HG03460 (cell line): ENCODE results near the gene TINCR.

ENCODE experiments used
- ATAC-seq: cut with Tn5 transposase; IDR thresholded peaks from one replicate; pipeline ENCODE4 v1.9.1; 2021; ENCODE audit not compliant: unreplicated experiment

Gene TINCR

GRCh38 chr19:5590151-5590864, 22.6 kb upstream of the TINCR start:
- ATAC-seq, result no peak

DNA sequence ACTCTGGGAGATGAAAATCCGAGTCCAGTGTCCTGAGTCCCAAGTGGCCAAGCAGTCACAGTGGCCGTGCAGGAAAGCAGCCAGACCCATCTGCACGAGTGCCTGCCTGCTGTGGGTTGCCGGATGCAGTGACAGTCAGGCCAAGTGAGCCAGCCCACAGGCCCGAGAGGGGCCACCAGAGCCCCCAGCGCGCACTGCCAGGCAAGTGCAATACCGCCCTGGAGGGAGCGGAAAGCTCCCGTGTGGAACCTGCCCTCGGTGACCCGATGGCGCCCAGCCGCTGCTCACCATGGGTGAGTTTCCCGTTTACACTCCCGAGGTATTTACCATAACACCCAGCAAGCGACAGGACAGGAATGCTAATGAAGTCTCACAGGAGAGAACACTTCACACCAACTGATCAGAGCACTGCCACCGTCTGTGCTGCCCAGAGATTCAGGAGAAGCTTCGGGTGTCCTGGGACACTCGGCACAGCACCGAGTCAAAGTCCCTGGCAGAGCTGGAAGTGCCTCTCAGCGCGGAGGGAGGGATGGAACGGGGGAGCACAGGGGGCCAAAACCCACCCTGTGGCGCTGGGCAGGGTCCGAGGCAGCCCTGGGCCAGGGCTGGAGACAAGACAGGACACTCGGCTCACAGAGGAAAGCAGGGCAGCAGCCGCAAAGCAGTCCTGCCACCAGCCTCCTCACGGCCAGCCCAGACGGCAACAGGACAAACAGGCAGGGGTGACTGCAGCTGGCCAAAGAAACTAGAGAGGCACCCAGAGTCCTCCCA, 21.3 kb upstream of the TINCR start:
- ATAC-seq, result no peak

DNA sequence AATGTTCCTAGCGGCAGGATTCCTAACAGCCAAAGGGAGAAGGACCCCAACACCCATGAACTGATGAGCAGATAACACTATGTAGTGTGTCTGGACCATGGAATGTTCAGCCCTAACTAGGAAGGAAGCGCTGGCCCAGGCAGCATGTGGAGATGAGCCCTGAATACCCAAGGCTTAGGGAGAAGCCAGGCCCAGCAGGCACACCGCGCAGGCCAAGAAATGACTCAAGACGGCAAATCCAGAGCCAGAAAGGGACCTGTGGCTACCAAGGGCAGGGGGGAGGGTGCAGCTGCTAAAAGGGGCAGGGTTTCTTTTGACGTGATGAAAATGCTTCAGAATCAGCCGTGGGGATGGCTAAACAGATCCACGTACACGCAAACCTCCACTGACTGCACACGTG, 20.7 kb upstream of the TINCR start:
- ATAC-seq, result no peak

GRCh38 chr19:5587661-5588060, 19.9 kb upstream of the TINCR start:
- no peak for ATAC-seq

GRCh38 chr19:5587071-5587455, 19.3 kb upstream of the TINCR start:
- ATAC-seq, result no peak

DNA sequence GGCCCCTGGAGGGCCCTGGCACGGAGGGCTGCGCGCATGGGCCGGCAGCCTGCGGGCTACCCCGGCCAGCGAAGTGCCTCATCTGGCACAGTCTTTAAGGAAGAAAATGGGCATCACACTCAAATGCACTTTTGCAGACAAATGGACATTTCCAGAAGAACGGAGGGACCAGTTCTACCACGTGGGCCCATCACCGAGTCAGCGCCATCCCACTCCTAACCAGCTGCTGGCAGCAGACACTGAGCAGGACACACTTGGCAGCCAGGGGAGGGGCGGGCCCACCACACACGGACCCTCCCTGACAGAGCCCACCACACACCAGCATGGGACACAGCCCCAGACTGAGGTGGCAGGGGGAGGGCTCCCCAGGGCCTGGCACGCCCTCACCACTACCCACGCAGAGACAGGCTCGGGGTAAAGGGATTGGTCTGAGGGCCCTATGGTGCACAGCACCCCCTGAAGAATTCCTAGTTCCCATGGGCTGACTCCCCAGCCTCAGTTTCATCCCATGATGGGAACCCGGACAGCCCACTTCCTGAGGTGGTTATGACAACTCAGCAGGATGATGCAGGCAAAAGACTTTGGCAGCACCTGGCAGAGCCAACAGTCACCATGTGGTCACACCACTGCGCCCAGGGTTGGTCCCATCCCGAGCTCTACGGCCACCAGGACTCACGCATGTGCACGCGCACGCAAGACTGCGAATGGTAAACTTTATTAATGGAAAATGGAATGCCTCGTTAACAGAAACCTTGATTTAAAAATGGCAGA, 18.7 kb upstream of the TINCR start:
- no peak for ATAC-seq

- no peak for ATAC-seq
These were observed 17.9 kb upstream of the TINCR start for GRCh38 chr19:5585461-5586299.

GRCh38 chr19:5580161-5580571, 12.4 kb upstream of the TINCR start:
- no peak for ATAC-seq

DNA sequence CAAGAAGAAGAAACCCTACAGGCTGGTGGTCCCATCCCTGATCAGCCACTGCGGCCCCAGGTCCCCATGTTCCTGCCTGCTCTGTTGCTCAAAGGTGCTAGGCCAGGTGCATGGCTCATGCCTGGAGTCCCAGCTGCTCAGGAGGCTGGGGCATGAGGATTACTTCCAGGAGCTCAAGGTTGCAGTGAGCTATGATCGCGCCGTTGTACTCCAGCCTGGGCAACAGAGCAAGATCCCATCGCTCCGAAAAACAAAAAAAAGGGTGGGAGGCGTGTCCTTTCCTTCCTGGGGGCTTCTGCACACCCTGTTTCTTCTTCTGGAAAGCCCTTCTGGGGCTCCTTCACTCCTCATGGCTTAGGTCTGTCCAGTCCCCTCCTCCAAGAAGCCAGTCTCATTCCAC, 11.9 kb upstream of the TINCR start:
- ATAC-seq, result no peak

GRCh38 chr19:5579286-5579685, 11.5 kb upstream of the TINCR start:
- ATAC-seq, result no peak

DNA sequence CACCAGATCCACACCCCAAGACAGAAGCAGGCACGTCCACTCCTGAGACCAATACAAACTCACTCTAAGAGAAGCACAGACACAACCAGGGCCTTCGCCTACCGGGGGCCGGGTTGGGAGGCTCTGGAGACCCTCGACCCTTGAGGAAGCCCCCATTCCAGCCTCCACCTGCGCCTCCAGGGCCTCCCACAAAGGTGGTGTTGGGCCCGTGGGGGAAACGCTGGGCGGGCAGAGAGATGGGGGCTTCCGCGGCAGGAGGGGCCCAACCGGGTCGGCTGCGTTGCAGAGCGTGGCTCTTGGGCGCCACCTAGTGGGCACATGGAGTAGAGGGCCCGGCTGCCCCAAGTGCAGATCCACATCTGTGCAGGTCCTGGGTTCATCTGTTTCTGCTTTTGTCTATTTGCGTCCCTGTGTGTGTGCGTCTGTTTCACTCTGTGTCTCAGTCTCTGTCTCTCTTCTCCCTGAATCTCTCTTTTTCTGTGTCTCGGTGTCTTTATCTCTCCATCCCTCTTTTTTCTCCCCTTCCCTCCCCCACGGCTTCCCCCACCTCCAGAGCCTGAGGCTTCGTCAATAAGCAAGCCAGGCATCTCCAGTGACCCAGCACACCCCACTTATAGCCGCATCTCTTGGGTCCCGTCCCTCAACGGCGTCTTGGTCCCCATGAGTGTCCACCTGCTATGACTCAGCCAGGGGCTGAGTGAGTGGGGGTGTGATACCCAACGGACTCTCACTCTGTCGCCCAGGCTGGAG, 10.5 kb upstream of the TINCR start:
- no peak for ATAC-seq

DNA sequence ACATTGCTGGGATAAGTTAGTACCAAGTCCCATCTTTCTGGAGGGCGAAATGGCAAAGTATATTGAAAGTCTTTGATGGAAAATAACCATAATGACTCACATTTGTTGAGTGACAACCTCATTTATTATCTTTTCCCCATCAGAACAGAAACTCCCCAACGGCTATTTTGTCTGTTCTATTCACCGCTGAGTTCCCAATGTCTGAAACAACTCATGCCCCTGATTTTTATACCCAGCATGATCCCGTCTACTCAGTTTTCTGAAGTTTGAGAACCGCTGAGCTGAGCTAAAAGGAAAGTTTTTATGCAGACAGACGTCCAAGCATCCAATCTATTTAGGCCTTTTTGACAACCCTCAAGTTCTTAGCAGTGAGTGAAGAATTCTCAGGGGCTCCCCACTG, 7.8 kb upstream of the TINCR start:
- ATAC-seq, result no peak

DNA sequence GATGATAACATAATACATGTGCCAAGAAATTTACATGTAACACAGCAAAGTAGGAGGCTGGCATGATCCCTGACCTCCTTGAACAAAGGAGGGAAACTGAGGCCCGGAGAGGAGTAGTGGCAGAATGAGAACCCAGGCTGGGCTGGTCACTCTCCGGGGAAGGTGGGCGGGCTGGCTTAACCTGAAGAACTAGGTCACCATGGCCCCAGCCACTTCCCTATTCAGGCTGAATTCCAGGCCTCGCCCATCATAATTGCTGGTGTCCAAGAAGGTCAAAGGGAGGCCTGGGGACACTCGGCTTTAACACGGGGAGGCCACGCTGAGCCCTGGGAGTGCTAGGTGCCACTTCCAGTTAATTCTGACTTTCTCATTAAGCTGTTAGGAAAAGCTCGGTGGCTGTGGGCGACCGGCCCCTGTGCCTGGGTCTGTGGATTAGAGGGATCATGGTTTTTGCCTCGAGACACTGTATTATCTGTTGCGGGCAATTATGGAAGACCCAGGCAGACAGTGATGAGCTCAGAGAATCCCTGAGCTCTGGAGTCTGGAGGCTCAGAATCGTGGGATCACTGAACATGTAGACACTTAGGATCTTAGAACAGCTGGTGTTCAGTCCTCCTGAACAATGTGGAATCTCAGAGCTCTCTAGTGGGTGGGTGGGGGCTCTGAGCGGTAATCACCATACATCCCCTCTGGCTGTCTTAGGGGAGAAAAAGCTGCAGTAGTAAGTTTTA, 5.0 kb upstream of the TINCR start:
- no peak for ATAC-seq

DNA sequence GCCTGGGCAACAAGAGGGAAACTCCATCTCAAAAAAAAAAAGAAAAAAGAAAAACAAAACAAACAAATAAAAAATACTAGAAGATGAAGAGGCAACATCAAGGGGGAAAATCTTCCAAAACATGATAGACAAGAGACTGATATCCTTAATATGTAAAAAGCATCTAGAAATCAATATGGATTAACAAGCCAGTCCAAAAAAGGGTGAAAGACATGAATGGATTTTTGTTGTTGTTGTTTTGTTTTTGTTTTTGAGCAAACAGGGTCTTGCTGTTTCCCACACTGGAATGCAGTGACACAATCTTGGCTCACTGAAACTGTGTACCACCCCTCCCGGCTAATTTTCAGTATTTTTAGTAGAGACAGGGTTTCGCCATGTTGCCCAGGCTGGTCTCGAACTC, 4.0 kb upstream of the TINCR start:
- ATAC-seq, result no peak

DNA sequence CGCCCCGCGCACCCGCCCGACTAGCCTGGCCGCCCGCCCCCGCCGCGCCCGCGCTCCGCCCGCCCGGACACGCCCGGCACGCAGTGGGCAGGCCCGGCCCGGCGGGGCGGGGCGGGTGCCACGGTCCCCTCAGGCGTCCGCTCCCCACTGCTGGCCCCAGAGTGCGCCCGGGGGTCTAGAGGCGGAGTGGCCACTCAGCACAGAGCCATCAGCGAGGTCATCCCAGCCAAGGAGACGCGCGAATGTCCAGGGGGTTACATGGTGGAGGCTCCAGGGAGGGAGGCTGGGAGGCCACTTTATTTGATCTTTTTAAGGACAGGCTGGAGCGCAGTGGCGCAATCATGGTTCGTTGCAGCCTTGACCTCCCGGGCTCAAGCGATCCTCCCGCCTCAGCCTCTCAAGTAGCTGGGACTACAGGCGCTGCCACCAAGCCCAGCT, 236 bp upstream of the TINCR start:
- ATAC-seq, result no peak

- no peak for ATAC-seq
These were observed 2.8 kb downstream of the TINCR start for GRCh38 chr19:5564930-5565329.

GRCh38 chr19:5563935-5564612, 3.7 kb downstream of the TINCR start:
- ATAC-seq, result no peak

- no peak for ATAC-seq
These were observed 4.7 kb downstream of the TINCR start for GRCh38 chr19:5563008-5563431.

- no peak for ATAC-seq
These were observed 5.5 kb downstream of the TINCR start for GRCh38 chr19:5562280-5562679.
